Fibroblast of peridontal ligament (primary cell): ENCODE data around the gene GCLM.

Source experiments
- DNase-seq: peaks from one replicate; pipeline ENCODE4 v3.0.0-alpha.2; 2010; ENCODE audit errors: extremely low read depth

Gene GCLM

GRCh38 chr1:93846206-93846991, 62.8 kb downstream of the GCLM start:
- DNase-seq, result peak; percentile 68

GRCh38 chr1:93845538-93846205, 63.6 kb downstream of the GCLM start:
- DNase-seq, result peak; percentile 93

GRCh38 chr1:93844262-93845045, 64.8 kb downstream of the GCLM start:
- peak; percentile 91 for DNase-seq

- peak; percentile 41 for DNase-seq
Observed at GRCh38 chr1:93842750-93843500, 66.3 kb downstream of the GCLM start.

- no peak for DNase-seq
Observed at GRCh38 chr1:93841771-93842170, 67.5 kb downstream of the GCLM start.

- no peak for DNase-seq
Observed at GRCh38 chr1:93840956-93841482, 68.2 kb downstream of the GCLM start.

GRCh38 chr1:93839753-93840152, 69.5 kb downstream of the GCLM start:
- no peak for DNase-seq

GRCh38 chr1:93839307-93839706, 69.9 kb downstream of the GCLM start:
- peak; percentile 96 for DNase-seq

- DNase-seq, result no peak
Observed at GRCh38 chr1:93837961-93838360, 71.3 kb downstream of the GCLM start.
